ENCODE measurements around the gene ADARB2.
"Not testable (repeated sequence)": the region's sequence is repeated elsewhere in the genome, so short reads cannot be mapped to it uniquely, and the experiment has no call there.

- TF ChIP-seq CTCF, EP300 (IDR thresholded peaks at IDR 0.05): not testable (repeated sequence)
Observed at GRCh38 chr10:1219874-1220273, 517.5 kb downstream of the ADARB2 start.
